GM12878 (cell line): Measurements from ENCODE around the gene CDK15. TPM values are rescaled to one million over a fixed set of nuclear protein-coding genes. Genes with fewer than 3 reads are reported as not detected.

Experiments
- ATAC-seq: fragments of 200-7000 bp; cut with Tn5 transposase; 3 replicates; pipeline ENCODE4 v1.9.1; 2020; ENCODE audit warnings: mild to moderate bottlenecking, moderate library complexity
- BruUV-seq: library from RNA; stranded (reverse); fragments of 400-500 nt; replicated peaks from 2 replicates; lab custom pipeline; 2021; lab: Mats Ljungman, UMichigan
- CTCF ChIA-PET: fragments of 300-600 bp; sonication (Branson Sonifier 250); formaldehyde crosslinking; extraction: SDS; loops from one replicate; lab custom pipeline; 2021; ENCODE audit warnings: inconsistent platforms; lab: Yijun Ruan, JAX
- POLR2A ChIA-PET: fragments of 350-600 bp; formaldehyde crosslinking; extraction: SDS; loops from one replicate; lab custom pipeline; 2021; ENCODE audit warnings: inconsistent platforms; lab: Charles Lee
- RAD21 ChIA-PET: fragments of 300-600 bp; sonication (Branson Sonifier 250); formaldehyde crosslinking; loops from one replicate; lab custom pipeline; 2023; ENCODE audit warnings: antibody characterized with exemption; ENCODE audit not compliant: unreplicated experiment; lab: Charles Lee
- SMC1A ChIA-PET: fragments of 300-600 bp; sonication (Branson Sonifier 250); formaldehyde crosslinking; loops from one replicate; lab custom pipeline; 2023; ENCODE audit not compliant: unreplicated experiment, uncharacterized antibody; lab: Charles Lee
- DNase-seq: peaks from one replicate; pipeline ENCODE4 v3.0.0-alpha.2; 2011; ENCODE audit warnings: low read depth, low spot score
- FAIRE-seq: peaks from 3 replicates; lab custom pipeline; 2011; peaks lifted over from hg19 to GRCh38; lab: Jason Lieb, UNC
- H2AFZ ChIP-seq: 2 replicates; pipeline ENCODE4 v1.6.0; 2011; ENCODE audit warnings: low read depth, low read length, control low read depth; ENCODE audit not compliant: control insufficient read depth
- H3K27ac ChIP-seq: 2 replicates; pipeline ENCODE4 v1.5.1; 2011; ENCODE audit warnings: control low read depth; ENCODE audit not compliant: control insufficient read depth, insufficient read depth
- H3K27me3 ChIP-seq, 2 experiments: replicated peaks in 1 of 2; 2 replicates each; pipeline versions ENCODE4 v1.6.0 to v1.6.1; 2011; ENCODE audit warnings: low read length in 1 of 2; ENCODE audit not compliant: control insufficient read depth in 2 of 2, insufficient read depth in 2 of 2
- H3K36me3 ChIP-seq, 2 experiments: 2 replicates each; pipeline ENCODE4 v1.5.1; 2011; ENCODE audit warnings: low read length in 1 of 2; ENCODE audit not compliant: control insufficient read depth in 2 of 2, insufficient read depth in 2 of 2
- H3K4me1 ChIP-seq: 2 replicates; pipeline ENCODE4 v1.6.1; 2011; ENCODE audit warnings: mild to moderate bottlenecking, low read length, moderate library complexity, mixed read lengths; ENCODE audit not compliant: control insufficient read depth, insufficient read depth
- H3K4me2 ChIP-seq: 2 replicates; pipeline ENCODE4 v1.6.0; 2011; ENCODE audit warnings: control low read depth; ENCODE audit not compliant: control insufficient read depth, insufficient read depth
- H3K4me3 ChIP-seq: fragments of 200-600 bp; sonication (generic); 2 replicates; pipeline ENCODE4 v1.5.1; 2016
- H3K79me2 ChIP-seq: 2 replicates; pipeline ENCODE4 v1.6.0; 2011; ENCODE audit warnings: low read length; ENCODE audit not compliant: control insufficient read depth, insufficient read depth
- H3K9ac ChIP-seq: 2 replicates; pipeline ENCODE4 v1.8.0; 2011; ENCODE audit warnings: low read length, control low read depth, mixed read lengths; ENCODE audit not compliant: control insufficient read depth, insufficient read depth
- H3K9me3 ChIP-seq: replicated peaks from 3 replicates; pipeline ENCODE4 v1.5.1; 2011; ENCODE audit warnings: mild to moderate bottlenecking, low read length; ENCODE audit not compliant: control insufficient read depth, insufficient read depth
- H4K20me1 ChIP-seq: 2 replicates; pipeline ENCODE4 v1.6.0; 2011; ENCODE audit not compliant: control insufficient read depth, insufficient read depth
- ASH2L ChIP-seq: fragments of 300-600, 200-600 bp; sonication (generic); IDR thresholded peaks from 2 replicates; pipeline ENCODE4 v1.6.1; 2017; ENCODE audit warnings: low read depth, mild to moderate bottlenecking, borderline replicate concordance
- ESRRA ChIP-seq: IDR thresholded peaks from 2 replicates; pipeline ENCODE4 v1.6.1; 2012; ENCODE audit warnings: mild to moderate bottlenecking, low read length, improper control_type of control experiment
- KLF5 ChIP-seq: fragments of 450-650 bp; IDR thresholded peaks from 2 replicates; pipeline ENCODE4 v1.6.1; 2014; ENCODE audit warnings: mild to moderate bottlenecking; ENCODE audit not compliant: partially characterized antibody
- NFIC ChIP-seq: IDR thresholded peaks from 2 replicates; pipeline ENCODE4 v1.6.1; 2012; ENCODE audit warnings: low read depth, mild to moderate bottlenecking, inconsistent platforms, low read length, moderate library complexity
- NR2F1 ChIP-seq: fragments of 450-650 bp; conservative IDR thresholded peaks from 2 replicates; pipeline ENCODE4 v1.6.1; 2017; ENCODE audit warnings: mild to moderate bottlenecking
- POU2F2 ChIP-seq: IDR thresholded peaks from 3 replicates; pipeline ENCODE4 v1.6.1; 2011; ENCODE audit warnings: low read depth, mild to moderate bottlenecking, low read length, borderline replicate concordance
- RELA ChIP-seq: fragments of 450-650 bp; IDR thresholded peaks from 2 replicates; pipeline ENCODE4 v1.8.0; 2014; ENCODE audit warnings: borderline replicate concordance; ENCODE audit not compliant: partially characterized antibody
- SMARCA5 ChIP-seq: fragments of 450-650 bp; IDR thresholded peaks from 2 replicates; pipeline ENCODE4 v1.6.1; 2017; ENCODE audit warnings: mild to moderate bottlenecking
- SUZ12 ChIP-seq: fragments of 200-600 bp; sonication (generic); IDR thresholded peaks from one replicate; pipeline ENCODE4 v1.6.1; 2018; ENCODE audit warnings: antibody characterized with exemption, mild to moderate bottlenecking; ENCODE audit not compliant: unreplicated experiment
- USF2 ChIP-seq: IDR thresholded peaks from 2 replicates; pipeline ENCODE4 v1.6.1; 2011; ENCODE audit warnings: low read depth, low read length, improper control_type of control experiment, borderline replicate concordance
- WGBS: methylation state at CpG from one replicate; pipeline ENCODE4 v1.1.6; 2016; ENCODE audit warnings: low lambda C conversion rate; ENCODE audit not compliant: insufficient replicate concordance, insufficient coverage; ENCODE audit errors: missing lambda C conversion rate; 5-methylcytosine and 5-hydroxymethylcytosine counted together
- in situ Hi-C: fragments of 300-500 bp; cut with MboI; formaldehyde crosslinking; loops from 9 replicates; pipeline ENCODE4 v1.14.3; 2018; ENCODE audit warnings: mixed read lengths
- intact Hi-C: fragments of 100-400 bp; cut with micrococcal nuclease; formaldehyde crosslinking; loops from one replicate; pipeline ENCODE4 v1.14.2; 2022; ENCODE audit not compliant: unreplicated experiment
- polyA plus RNA-seq, 11 experiments: library from polyadenylated mRNA; depleted of rRNA in 4 of 11; unstranded in 6 of 11; stranded (reverse) in 5 of 11; fragments of >200 nt; fragmentation: Nextera tagmentation in 4 of 11; fragmentation: Illumina TruSeq in 1 of 11; extraction: Ambion mirVana in 4 of 11; extraction: Trizol in 1 of 11; gene quantifications; 1 replicate in 1 of 11; 2 replicates in 10 of 11; pipeline versions ENCODE4 v1.2.1 to v1.2.3, GENCODE V29; 2011 to 2016; ENCODE audit warnings: inconsistent platforms in 2 of 11, missing spikeins in 2 of 11, low read depth in 1 of 11
- total RNA-seq, 4 experiments: library from RNA; depleted of rRNA in 3 of 4; stranded (reverse); fragments of >200 nt in 3 of 4; fragmentation: Illumina TruSeq in 1 of 4; extraction: Trizol in 1 of 4; gene quantifications; 2 replicates each; pipeline versions ENCODE4 v1.2.1 to v1.2.3, GENCODE V29; 2013 to 2021
- TF ChIP-seq, protein P1 (sequence below): IDR thresholded peaks from 2 replicates; pipeline ENCODE4 v1.6.1; 2011; ENCODE audit warnings: low read depth, mild to moderate bottlenecking, low read length, moderate library complexity, borderline replicate concordance; ENCODE audit errors: extremely low read depth

Gene CDK15
- total and polyA plus RNA-seq, 10 of the 15 experiments (the other 5 are each of a cell fraction or from before 2014, with no cell fraction given) = 0.01 to 0.04 TPM; not detected in 8

- TF ChIP-seq SMARCA5 (no peak), POU2F2 (no peak), NR2F1 (no peak), SUZ12 (no peak), ESRRA (no peak), KLF5 (no peak), ASH2L (no peak), RELA (no peak), NFIC (no peak), USF2 (no peak)
- TF ChIP-seq, protein P1, sequence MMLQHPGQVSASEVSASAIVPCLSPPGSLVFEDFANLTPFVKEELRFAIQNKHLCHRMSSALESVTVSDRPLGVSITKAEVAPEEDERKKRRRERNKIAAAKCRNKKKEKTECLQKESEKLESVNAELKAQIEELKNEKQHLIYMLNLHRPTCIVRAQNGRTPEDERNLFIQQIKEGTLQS = no peak
- in situ Hi-C loops = no loop called here
- Histone ChIP-seq H2AFZ (no peak overlapping the region), H3K9ac (no peak overlapping the region), H4K20me1 (no peaks in the 10 kb centered on the region), H3K36me3 (no peaks in the 10 kb centered on the region), H3K27ac (no peak overlapping the region), H3K4me2 (no peak overlapping the region), H3K9me3 (no peaks in the 10 kb centered on the region), H3K4me3 (no peak overlapping the region), H3K4me1 (no peaks in the 10 kb centered on the region), H3K79me2 (no peaks in the 10 kb centered on the region), H3K27me3 (no peaks in the 10 kb centered on the region)
- DNase-seq = no peak
- ChIA-PET SMC1A (no interaction called here), POLR2A (interaction anchor here (1.4 kb wide), 1 partner anchor 11 kb away, joined by 4 read pairs; the partner anchor contains the start of gene ALS2), CTCF (interaction anchor here (2.5 kb wide), 1 partner anchor 8 kb away, joined by 12 read pairs; no protein-coding TSS in a partner anchor), RAD21 (no interaction called here)
- WGBS = 81% methylated on average over 4 of the region's 4 CpGs
- peak; percentile 72 for FAIRE-seq
- BruUV-seq = no TSS peak
- ATAC-seq = no peak
- intact Hi-C loops = no loop called here
Observed at GRCh38 chr2:201769666-201770373, 36.5 kb upstream of the CDK15 start.
